GM21515 (cell line): Measurements from ENCODE around the gene CMTM7.
"Not testable (repeated sequence)": the region's sequence is repeated elsewhere in the genome, so short reads cannot be mapped to it uniquely, and the experiment has no call there.

ENCODE experiments used
- ATAC-seq: cut with Tn5 transposase; IDR thresholded peaks from one replicate; pipeline ENCODE4 v1.9.1; 2021; ENCODE audit not compliant: unreplicated experiment

The CMTM7 gene

DNA sequence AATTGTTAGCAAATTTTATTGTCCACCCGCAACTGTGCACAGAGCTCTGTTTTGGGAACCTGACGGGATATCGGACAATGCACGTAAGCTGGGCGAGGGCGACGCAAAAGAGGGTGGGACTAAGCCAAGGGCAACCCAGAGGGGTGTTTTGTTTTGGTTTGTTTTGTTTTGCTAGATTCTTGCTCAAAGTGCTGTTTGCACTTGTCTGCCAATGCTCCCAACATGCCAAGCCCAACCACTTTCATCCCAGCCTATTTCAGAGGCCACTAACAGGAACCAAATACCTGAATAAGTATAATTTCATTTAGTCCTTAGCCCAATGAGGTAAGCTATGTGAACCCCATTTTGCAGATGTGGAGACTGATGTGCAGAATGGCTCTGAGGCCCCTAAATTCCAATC lies 9.7 kb upstream of the CMTM7 start:
- ATAC-seq: no peak

DNA sequence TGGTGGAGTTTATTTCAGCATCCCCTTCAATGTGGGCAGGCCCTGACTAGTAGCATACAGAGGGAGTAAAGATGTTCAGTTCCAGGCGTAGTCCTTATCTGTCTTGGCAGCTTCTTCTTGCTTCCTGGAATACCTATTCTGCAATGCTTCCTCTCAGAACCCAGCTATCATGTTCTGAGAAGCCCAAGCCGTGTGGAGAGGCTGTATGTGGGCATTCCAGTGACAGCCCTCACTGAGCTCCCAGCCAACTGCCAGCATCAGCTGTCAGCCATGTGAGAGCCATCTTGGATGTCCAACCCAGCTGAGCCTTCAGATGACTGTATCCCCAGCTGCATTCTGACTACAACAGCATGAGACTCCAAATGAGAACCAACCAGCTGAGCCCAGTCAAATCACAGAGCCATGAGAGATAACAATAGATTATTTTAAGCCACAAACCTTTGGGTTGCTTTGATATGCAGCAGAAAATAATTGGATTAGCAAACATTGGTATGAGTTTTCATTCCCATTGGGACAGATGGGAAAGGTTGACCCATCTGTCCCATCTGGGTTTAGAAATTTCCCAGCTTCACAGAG lies 8.4 kb upstream of the CMTM7 start:
- no peak for ATAC-seq

DNA sequence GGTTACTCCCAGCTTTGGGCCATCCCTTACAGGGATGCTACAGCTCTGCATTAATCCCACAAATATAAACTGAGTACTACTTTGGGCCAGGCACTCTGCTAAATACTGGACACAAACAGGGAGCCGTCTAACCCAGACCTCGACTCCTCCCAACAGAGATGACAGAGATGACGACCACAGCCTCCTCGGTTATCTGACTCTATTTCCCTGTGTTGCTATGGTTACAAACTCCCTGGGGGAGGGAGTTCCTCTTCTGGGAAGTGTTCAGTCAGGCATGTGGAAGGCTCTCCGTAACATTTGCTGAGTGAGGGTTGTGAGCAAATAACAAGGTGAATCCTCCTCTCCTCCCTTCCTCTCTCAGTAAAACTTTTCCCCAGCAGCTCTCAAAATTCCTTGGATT lies 6.7 kb upstream of the CMTM7 start:
- ATAC-seq: no peak

DNA sequence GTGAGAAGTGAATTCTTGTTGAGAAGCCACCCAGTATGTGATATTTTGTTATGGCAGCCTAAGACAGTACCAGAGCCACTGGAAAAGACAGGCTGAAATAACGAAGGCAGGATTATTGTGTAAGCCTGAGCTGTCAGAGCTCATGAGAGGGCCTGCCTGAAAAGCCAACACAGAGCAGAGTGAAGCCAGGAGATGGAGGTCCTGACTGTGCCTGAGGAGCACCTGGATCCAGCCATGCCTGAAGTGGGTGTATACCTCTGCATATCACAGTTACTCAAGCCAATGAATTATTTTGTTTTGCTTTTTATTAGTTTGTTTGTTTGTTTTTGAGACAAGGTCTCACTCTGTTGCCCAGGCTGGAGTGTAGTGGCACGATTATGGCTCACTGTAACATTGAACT lies 4.1 kb upstream of the CMTM7 start:
- no peak for ATAC-seq

DNA sequence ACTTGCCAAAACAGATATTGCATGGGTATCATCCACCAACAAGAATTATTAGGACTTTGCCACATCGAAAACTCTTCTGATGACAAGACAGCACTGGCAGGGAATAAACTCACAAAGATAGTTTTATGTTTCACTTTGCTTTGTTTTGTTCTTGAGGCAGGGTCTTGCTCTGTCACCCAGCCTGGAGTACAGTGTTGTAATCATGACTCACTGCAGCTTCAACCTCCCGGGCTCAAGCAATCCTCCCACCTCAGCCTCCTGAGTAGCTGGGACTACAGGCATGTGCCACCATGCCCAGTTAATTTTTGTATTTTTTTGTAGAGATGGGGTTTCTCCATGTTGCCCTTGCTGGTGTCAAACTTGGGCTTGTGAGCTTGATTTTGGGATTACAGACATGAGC lies 2.1 kb upstream of the CMTM7 start:
- not testable (repeated sequence) for ATAC-seq

DNA sequence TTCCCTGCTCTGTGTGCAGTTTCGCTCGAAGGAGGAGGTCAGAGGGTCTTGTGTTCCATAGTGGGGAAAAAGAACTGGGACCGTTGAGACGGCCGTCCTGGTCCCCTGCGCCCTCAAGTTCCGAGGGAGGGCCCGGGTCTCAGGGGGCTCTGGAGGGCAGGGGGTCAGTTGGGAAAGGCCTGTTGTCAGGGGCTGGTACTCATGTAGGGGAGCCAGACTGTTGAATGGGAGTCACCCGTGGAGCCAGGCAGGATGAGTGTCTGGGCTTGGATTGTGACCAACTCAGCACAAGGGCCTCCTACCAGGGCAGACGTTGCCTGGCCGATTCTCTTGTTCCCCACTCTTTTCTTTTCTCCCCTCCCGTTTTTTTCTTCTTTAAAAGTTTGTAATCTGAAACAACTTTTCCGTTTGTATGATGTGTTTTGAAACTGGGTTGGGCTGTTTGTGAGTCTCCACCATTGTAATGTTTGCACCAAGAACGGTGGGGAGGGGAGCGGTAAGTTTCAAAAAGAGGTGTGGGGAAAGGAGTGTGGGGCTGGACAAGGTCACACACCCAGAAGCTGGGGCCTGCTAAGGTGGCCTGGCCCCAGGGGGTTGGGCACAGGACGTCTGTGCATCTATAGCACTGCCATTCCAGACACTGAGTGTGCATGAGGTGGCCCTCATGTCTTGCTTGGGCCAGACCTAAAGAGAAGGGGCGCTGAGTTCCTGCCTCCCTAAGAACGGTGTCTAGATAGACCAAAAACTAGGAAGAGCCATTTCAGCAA lies 1.1 kb downstream of the CMTM7 start:
- no peak for ATAC-seq

DNA sequence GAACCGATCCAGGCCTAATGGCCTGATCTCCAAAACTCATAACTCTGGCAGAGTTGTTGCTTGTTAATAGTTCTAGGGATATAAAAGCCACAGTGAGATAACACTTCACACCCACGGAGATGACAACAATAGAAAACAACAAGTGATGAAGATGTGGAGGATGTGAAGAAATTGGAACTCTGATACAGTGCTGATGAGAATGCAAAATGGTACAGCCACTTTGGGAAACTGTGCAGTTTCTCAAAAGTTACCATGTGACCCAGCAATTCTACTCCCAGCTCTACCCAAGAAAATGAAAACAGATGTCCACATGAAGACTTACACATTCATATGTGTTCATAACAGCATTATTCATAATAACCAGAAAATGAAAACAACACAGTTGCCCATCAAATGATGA lies 3.8 kb downstream of the CMTM7 start:
- ATAC-seq: no peak

DNA sequence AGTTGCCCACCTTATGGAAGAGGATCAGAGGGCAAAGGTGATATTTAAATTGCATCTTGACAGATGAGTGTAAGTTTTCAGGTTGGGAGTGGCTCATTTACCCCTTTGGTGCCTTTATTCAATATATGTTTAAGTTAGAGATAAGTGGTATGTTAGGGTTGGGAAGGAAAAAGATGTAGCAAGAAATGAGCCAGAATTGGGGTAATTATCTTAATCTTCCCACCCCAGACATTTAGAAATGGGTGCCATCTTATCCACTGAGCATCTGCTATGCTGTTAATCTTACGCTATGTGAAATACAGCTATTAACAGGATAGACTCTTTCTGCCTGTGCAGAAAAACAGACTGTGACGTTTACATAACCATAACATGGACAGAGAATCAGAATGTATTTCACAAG lies 6.3 kb downstream of the CMTM7 start:
- no peak for ATAC-seq

DNA sequence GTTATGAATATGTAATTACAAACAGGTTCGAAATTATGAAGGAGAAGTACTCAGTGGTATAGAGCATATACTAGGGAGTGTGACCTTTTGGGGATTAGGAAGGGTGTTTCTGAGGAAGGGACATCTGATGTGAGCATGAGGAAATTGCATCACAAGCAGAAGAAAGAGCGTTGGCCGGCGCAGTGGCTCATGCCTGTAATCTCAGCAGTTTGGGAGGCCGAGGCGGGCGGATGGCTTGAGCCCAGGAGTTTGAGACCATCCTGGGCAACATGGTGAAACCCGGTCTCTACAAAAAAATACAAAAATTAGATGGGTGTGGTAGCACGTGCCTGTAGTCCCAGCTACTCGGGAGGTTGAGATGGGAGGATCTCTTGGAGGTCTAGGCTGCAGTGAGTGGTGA lies 6.9 kb downstream of the CMTM7 start:
- ATAC-seq: no peak

DNA sequence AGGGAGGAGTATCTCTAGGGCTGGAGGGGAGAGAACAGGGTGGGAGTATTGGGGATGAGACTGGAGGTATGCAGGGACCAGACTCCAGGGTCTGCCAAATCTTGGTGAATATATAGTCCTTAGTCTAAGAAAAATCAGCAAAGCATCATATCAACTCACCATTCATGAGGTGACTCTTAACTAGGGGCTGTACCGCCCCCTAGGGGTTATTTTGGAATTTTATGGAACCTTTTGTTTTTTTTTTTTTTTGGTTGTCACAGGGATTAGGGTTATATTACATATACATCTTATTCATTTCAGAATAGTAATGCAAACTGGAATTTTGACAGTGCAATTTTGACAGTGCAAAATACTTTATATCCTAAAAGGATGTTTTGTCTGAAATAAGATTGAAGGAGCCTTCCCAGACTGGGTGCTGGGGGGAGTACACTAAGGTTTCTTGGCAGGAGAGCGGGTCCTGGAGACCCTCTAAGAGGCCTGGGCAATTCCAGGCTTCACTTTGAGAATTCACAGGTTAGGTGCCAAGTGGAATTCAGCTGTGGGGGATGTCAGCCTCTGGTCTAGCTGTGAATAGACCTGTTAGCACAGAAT lies 7.5 kb downstream of the CMTM7 start:
- no peak for ATAC-seq

DNA sequence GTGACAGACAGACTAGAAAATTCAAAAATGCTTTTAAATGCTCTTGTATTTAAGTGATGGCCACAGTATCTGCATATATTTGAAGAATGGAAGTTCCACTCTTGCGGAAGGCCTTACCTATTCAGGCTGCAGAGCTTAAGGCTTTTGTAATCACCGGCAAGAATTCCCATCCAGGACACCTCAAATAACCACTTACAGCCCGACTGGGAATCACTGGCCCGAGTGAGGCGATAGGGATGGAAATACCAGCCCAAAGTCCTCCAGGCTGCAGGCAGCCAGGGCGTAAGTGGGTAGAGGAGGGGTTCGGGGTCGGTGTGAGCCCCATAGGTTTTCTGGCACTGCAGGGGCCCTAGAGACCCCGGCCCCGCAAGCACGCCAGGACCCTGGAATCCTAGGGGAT lies 9.5 kb downstream of the CMTM7 start:
- no peak for ATAC-seq

DNA sequence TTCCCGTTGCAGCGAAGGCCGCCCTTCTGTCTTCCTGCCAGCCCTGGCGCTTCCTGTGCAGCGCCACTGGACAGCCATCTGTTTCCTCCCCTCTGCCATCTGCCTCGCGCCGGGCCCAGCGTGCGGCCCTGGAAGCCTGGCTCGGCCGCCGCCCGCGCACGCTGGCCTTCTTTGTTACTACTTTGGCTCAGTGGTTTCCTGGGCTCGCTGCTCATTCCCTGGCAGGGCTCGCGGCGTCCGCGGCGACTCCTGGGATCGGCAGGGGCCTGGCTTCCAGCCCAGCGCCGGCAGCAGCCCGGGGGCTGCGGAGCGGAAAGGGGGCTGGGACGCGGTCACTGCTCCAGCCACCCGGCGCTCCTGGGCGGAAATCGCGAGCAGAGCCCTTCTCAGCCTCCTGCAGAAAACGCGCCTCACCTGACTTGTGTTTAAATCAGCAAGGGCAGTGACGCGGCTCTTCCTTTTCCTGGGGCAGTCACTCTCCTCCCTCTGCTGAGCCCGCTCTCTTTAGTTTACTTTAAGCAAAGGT lies 10.0 kb downstream of the CMTM7 start:
- peak; percentile 72 for ATAC-seq

DNA sequence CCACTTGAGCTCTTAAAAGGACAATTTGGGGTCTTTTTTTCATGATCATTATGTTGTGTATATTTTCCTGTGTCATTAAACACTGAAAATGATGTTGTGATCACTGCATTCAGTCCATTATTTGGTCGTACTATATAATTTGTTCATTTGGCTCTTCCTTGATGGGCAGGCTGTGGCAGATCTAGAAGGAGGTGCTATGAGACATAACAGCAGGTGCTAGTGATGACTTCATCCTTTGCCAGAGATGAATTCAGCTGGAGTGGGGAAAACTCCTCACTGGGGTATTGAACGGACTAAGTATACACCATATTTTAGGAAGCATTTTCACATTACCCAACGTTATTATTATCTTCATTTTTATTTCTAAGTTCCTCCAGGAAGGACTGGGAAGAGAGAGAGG lies 12.0 kb downstream of the CMTM7 start:
- ATAC-seq: no peak

DNA sequence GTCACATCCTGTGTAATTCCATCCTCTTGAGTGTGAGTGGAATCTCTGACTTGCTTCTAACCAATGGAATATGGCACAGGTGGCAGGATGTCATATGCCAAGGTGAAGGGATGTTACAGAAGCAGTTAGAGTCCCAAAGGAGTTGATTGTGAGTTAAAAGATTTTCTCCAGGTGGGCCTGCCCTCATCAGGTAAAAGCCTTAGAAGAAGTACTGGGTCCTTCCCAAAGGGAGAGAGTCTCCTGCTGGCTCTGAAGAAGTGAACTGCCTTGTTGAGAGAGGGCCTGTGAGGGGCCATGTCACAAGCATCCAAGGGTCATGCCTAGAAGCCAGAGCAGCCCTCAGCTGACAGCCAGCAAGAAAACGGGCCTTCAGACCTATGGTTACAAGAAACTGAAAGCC lies 13.1 kb downstream of the CMTM7 start:
- ATAC-seq: no peak

DNA sequence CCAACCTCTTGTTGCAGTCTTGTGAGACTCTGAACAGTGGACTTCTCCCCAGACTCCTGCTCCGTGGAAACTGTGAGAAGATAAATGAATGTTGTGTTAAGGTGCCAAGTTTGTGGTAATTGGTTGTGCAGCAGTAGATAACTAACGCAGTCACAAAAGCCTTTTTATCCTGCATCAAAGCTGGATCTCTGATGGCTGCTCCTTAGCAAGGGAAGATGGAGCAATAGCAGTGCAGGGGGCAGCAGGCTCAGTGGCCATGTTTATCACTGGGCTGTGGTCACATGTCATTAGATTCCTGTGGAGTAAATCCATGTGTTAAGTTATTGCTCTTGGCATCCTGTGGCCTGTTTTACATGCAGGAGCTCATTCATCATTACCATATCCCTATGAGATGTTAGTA lies 13.5 kb downstream of the CMTM7 start:
- ATAC-seq: no peak

DNA sequence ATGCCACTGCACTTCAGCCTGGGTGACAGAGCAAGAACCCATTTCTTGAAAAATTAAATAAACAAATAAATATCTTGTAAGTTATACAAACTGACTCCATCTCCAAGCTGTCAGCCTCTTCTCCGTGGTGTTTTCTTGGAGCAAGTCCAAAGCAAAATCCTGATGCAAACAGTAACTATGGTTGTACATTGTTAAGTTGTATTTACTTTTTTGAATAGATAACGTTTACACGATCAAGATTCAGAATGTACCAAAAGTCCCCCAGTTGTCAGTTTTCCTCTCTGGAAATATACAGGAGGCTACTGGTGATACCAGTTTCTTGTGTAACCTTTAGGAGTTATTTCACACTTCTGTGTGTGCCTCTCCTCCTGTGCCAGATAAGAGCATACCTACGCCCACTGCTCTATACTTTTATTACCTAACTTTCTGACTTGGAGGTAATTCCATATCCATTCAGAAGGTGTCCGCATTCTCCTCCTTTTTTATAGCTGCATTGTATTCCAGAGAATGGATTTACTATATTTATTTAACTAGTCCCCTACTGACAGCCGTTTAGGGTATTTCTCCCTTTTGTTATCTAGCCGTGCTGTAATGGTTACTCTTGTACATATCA lies 14.2 kb downstream of the CMTM7 start:
- no peak for ATAC-seq

DNA sequence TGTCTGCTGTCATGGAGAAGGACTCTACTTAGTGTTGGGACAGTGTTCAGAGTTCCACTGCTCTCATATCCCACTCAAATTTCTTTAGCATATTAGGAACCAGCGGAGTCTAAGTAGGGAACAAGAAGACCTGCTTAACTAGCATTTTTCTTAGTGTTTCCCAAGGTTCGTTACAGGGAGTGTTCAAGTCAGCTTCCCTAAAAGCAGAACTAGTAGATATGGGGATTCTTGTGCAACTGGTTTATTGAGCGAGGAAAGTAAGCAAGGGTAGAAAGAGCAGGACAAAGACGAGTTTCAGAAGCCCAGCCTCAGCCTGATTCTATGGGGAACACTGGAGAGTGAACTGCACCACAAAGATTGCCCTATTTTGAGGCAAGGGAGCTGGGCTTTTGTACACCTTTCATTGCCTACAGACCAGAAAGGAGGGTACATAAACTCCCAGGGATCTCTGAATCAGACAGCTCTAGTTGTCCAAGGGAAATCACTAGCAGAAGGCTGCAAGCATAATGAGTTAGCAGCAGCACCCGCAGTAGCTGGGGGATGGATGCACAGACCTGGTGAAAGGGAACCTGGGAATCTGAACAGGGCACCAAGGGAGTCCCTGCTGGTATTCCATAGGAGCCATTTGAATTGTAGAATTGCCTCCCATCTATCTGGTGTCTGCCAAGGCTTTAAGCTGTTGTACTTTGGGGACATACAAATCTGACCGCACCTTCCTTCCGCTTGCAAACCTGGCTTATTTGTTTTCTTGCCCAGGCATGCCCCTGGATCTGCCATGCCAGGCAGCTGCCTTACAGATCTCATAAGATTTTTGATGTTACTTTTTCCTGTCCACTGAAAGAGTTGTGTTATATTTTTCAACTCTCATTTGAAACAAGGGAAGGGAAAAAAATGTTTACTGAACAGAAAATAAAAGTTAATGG lies 15.1 kb downstream of the CMTM7 start:
- ATAC-seq: no peak

DNA sequence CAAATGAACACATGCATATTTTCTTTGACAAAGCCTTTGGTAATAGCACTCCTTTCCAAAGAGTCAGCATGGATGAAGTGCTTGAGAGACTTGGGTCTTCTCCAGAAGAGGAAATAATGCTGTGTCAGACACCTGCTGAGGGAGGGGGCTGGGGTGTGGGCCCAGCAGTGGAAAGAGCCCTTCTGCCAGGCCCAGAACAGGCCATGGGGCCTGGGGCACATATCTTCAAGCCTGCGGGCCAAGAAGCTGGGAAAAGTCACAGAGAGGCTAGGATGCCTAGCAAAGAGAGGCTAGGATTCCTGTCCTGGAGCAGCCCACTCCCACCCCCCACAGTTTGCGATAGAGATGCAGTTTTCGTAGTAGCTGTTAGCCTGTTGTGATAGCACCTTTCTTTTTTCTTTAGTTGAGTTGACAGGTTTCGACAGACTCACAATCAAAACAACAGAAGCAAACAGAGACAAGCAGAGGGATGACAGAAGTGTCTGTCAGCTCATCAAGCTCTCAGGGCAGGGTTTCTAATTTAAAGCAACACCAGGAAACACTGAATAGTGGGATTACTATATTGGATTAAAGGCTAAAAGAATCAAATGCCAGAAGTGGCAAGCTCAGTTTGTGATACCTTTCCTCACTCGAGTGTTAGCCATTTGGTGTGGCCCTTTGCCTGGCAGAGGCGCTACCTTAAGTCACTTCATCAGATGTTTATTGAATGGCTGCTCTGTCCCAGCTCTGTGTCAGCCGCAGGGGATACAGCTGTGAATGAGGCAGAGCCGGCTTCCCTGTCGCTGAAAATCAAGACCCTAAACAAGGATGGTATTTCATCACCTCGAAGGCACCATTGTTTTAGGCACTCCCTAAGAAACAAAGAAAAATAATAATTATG lies 19.0 kb downstream of the CMTM7 start:
- ATAC-seq: no peak

DNA sequence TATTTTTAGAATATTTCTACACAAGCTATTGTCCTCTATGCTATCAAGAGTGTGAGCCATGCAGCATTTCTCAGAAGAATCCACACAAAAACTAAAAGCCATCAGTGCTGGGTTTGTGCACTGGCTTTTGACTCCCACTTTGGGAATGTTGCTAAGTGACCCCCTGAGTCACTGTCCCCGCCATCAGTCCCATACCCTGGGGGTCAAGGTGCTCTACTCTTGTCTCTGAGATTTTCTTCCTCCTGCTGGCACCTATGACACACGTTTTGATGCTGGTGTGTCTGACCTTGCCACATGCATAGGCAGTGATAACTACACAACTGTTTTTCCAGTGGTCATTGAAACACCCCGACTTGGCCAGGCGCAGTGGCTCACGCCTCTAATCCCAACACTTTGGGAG lies 19.8 kb downstream of the CMTM7 start:
- ATAC-seq: no peak

DNA sequence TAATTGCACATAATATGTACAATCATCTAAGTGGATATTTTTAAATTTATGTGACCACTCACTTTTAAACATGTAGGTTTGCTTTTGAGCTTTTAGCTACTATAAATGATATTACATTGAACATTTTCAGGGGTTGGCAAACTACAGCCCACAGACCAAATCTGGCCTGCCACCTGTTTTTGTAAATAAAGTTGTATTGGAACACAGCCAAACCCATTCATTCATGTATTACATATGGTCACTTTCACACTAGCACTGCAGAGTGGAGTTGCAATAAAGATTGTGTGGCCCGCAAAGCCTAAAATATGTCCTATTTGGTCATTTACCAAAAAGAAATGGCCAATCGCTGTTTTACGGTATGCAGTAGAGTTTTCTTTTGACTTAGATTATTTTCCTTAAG lies 21.2 kb downstream of the CMTM7 start:
- no peak for ATAC-seq
